Colonic mucosa (tissue), 4 donors: ENCODE measurements around the gene CUTC. TPM values are rescaled to one million over a fixed set of nuclear protein-coding genes. Genes with fewer than 3 reads are reported as not detected.

Experiments
- DNase-seq: peaks from one replicate; pipeline ENCODE4 v3.0.0-alpha.2; 2020
- H3K27ac ChIP-seq: fragments of 200-600 bp; one replicate; pipeline ENCODE4 v1.8.0; 2021
- H3K27me3 ChIP-seq: fragments of 200-600 bp; one replicate; pipeline ENCODE4 v1.8.0; 2021
- H3K36me3 ChIP-seq: fragments of 200-600 bp; one replicate; pipeline ENCODE4 v1.8.0; 2021
- H3K4me1 ChIP-seq: fragments of 200-600 bp; one replicate; pipeline ENCODE4 v1.8.0; 2021; ENCODE audit warnings: mild to moderate bottlenecking
- H3K4me3 ChIP-seq: fragments of 200-600 bp; one replicate; pipeline ENCODE4 v1.8.0; 2021
- H3K9ac ChIP-seq, 2 donors: one replicate each; pipeline ENCODE4 v1.7.0; 2013; ENCODE audit warnings: control low read depth in 2 of 2, low read depth in 2 of 2, low read length in 2 of 2
- H3K9me3 ChIP-seq: fragments of 200-600 bp; one replicate; pipeline ENCODE4 v1.8.0; 2021
- CTCF ChIP-seq: fragments of 200-600 bp; IDR thresholded peaks from one replicate; pipeline ENCODE4 v1.8.0; 2022; ENCODE audit warnings: antibody characterized with exemption, mild to moderate bottlenecking
- intact Hi-C: fragments of 100-400 bp; cut with DNase I; formaldehyde crosslinking; loops from one replicate; pipeline ENCODE4 v1.14.1; 2022
- total RNA-seq, 2 donors: library from RNA; stranded (reverse); fragmentation: NEBNext Ultra II Directional in 1 of 2; extraction: Animal tissue kit (Norgen Biotek cat#: 25700) in 1 of 2; gene quantifications; one replicate each; pipeline ENCODE4 v1.2.1, GENCODE V29; 2021
- donor health status: healthy.
- donor health status: DM: no; HTN: no; CAD: no.
- donor health status: DM: no; HTN: no; CAD: no.

The CUTC gene
- total RNA-seq, 2 donors from 2014 or later, result 11.2 to 15.6 TPM

GRCh38 chr10:99711129-99711719, 20.8 kb upstream of the CUTC start:
- H3K4me3 ChIP-seq, result no peak overlapping the region
- H3K4me1 ChIP-seq, result no peaks in the 10 kb centered on the region
- H3K9me3 ChIP-seq, result no peaks in the 10 kb centered on the region
- H3K27me3 ChIP-seq, result no peaks in the 10 kb centered on the region
- intact Hi-C loops, result no loop called here
- no peak overlapping the region for H3K9ac ChIP-seq
- TF ChIP-seq CTCF, result peak; percentile 31
- no peaks in the 10 kb centered on the region for H3K36me3 ChIP-seq
- H3K27ac ChIP-seq, result no peak overlapping the region
- DNase-seq, result peak; percentile 59

DNA sequence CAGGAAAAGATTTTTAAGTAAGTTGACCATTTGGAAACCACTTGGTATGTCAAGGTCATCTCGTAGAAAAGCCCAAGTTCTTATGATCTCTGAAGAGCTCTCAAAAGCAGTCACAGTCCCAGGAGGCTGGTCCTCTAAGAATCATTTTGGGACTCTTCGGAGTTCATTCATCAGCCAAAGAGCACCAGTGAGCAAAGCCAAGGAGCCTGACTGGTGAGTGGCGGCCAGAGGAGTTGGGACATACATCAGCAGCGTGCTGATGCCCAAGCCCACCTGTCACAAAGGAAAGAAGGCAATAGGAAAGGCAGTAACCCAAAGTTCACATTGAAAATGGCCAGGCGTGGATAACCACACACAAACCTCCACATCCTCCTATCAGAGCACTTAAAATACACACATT, 17.6 kb upstream of the CUTC start:
- no peaks in the 10 kb centered on the region for H3K27me3 ChIP-seq
- no peak for DNase-seq
- no peak overlapping the region for H3K9ac ChIP-seq
- intact Hi-C loops, result no loop called here
- H3K4me3 ChIP-seq, result no peak overlapping the region
- H3K36me3 ChIP-seq, result no peaks in the 10 kb centered on the region
- H3K4me1 ChIP-seq, result no peaks in the 10 kb centered on the region
- no peaks in the 10 kb centered on the region for H3K9me3 ChIP-seq
- TF ChIP-seq CTCF, result no peak
- no peak overlapping the region for H3K27ac ChIP-seq

DNA sequence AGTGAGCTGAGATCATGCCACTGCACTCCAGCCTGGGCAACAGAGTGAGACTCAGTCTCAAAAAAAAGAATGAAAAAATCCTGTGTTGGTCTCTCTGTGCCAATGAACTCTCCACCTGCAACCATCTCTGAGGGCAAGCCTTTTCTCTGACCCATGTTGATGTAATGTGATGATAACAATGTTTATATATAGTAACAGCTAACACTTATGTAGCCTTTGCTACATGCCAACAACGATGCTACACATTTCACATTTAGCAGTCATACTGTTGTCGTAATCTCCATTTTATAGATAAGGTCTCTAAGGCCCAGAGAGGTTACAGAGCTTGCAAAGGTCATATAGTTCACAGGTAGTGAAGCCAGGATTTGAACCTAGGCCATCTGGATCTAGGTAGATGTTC, 11.6 kb upstream of the CUTC start:
- peaks cover 6% of the 10 kb centered on the region for H3K36me3 ChIP-seq
- intact Hi-C loops, result no loop called here

GRCh38 chr10:99730026-99730425, 2.0 kb upstream of the CUTC start:
- no peaks in the 10 kb centered on the region for H3K27me3 ChIP-seq
- TF ChIP-seq CTCF, result no peak
- DNase-seq, result no peak
- H3K9me3 ChIP-seq, result no peaks in the 10 kb centered on the region
- H3K36me3 ChIP-seq, result no peaks in the 10 kb centered on the region
- no peaks in the 10 kb centered on the region for H3K4me1 ChIP-seq
- H3K9ac ChIP-seq, result no peak overlapping the region
- H3K4me3 ChIP-seq, result no peak overlapping the region
- intact Hi-C loops, result no loop called here
- no peak overlapping the region for H3K27ac ChIP-seq

More for the DNA sequence above, 11.6 kb upstream of the CUTC start:
- no peak overlapping the region for H3K27ac ChIP-seq
- H3K4me1 ChIP-seq, result no peaks in the 10 kb centered on the region
- H3K9ac ChIP-seq, result no peak overlapping the region
- DNase-seq, result no peak
- H3K9me3 ChIP-seq, result no peaks in the 10 kb centered on the region
- TF ChIP-seq CTCF, result no peak
- no peak overlapping the region for H3K4me3 ChIP-seq
- H3K27me3 ChIP-seq, result no peaks in the 10 kb centered on the region

GRCh38 chr10:99731306-99732032, 565 bp upstream of the CUTC start:
- Histone ChIP-seq H3K4me1 (no peaks in the 10 kb centered on the region), H3K4me3 (peak overlapping the region; percentile 72), H3K36me3 (no peaks in the 10 kb centered on the region), H3K27ac (peak overlapping the region; percentile 95), H3K9me3 (no peaks in the 10 kb centered on the region), H3K9ac (peak overlapping the region; percentile 59 to 99), H3K27me3 (no peaks in the 10 kb centered on the region)
- intact Hi-C loops, result no loop called here
- no peak for TF ChIP-seq CTCF
- no peak for DNase-seq
